ENCODE data around the gene RABL6.
A peak's percentile ranks its signal among the peaks of the same experiment; 100 is the strongest.

The RABL6 gene

DNA sequence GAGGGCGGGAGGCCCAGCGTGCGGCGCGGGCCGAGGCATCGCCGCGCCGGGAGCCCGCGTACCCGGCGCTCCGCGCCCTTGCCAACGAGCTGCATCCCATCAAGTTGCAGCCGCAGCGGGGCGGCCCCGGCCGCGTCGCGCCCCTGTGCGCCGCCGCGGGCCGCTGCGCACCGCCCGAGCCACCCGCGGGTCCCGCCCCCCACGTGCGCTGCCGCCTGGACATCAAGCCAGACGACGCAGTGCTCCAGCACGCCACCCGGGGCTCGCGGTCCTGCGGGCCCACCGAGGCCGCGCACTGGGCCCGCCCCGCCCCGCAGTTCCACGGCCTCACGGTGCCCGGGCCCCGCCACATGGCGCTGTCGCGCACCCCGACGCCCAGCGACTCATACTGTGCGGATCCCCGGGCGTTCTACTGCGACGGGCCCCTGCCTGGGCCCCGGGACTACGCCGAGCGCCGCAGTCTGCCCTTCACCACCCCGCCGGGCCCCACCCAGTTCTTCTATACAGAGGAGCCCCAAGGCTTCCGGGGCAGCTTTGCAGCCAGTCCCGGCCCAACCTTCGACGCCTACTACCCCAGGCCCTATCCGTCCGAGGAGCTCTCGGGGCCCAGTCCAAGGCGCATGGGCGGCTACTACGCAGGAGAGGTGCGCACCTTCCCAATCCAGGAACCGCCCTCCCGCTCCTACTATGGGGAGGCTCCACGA lies 37.2 kb downstream of the RABL6 start:
- FAIRE-seq (no peak), DNase-seq (ENCODE audit: insufficient read length, low spot score) (no peak)
- TF ChIP-seq, protein P1, sequence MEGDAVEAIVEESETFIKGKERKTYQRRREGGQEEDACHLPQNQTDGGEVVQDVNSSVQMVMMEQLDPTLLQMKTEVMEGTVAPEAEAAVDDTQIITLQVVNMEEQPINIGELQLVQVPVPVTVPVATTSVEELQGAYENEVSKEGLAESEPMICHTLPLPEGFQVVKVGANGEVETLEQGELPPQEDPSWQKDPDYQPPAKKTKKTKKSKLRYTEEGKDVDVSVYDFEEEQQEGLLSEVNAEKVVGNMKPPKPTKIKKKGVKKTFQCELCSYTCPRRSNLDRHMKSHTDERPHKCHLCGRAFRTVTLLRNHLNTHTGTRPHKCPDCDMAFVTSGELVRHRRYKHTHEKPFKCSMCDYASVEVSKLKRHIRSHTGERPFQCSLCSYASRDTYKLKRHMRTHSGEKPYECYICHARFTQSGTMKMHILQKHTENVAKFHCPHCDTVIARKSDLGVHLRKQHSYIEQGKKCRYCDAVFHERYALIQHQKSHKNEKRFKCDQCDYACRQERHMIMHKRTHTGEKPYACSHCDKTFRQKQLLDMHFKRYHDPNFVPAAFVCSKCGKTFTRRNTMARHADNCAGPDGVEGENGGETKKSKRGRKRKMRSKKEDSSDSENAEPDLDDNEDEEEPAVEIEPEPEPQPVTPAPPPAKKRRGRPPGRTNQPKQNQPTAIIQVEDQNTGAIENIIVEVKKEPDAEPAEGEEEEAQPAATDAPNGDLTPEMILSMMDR (IDR thresholded peaks at IDR 0.05; ENCODE audit: insufficient read depth, missing control alignments), result no peak

DNA sequence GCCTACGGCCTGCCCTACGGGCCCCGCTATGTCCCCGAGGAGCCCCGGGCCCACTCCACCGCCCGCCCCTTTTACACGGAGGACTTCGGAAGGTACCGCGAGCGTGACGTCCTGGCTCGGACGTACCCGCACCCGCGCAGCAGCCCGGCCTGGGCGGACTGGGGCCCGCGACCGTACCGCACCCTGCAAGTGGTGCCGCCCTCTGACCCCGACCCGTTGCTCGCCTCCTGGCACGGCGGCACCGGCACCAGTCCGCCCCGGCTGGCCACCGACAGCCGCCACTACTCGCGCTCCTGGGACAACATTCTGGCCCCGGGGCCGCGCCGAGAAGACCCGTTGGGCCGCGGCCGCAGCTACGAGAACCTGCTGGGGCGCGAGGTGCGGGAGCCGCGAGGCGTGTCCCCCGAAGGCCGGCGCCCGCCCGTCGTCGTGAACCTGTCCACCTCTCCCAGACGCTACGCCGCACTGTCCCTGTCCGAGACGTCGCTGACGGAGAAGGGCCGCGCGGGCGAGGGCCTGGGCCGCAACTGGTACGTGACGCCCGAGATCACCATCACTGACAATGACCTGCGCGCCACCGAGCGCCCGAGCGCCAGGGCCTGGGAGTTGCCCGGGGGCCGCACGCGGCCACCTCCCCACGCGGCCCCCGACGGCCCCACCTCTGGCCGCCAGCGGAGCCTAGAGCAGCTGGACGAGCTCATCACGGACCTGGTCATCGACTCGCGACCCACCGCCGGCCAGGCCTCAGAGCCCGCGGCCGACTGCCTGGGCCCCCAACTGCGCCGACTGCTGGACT lies 37.9 kb downstream of the RABL6 start:
- FAIRE-seq (no peak), DNase-seq (ENCODE audit: insufficient read length, low spot score) (no peak)
- TF ChIP-seq, protein P1 (IDR thresholded peaks at IDR 0.05; ENCODE audit: insufficient read depth, missing control alignments), result no peak

DNA sequence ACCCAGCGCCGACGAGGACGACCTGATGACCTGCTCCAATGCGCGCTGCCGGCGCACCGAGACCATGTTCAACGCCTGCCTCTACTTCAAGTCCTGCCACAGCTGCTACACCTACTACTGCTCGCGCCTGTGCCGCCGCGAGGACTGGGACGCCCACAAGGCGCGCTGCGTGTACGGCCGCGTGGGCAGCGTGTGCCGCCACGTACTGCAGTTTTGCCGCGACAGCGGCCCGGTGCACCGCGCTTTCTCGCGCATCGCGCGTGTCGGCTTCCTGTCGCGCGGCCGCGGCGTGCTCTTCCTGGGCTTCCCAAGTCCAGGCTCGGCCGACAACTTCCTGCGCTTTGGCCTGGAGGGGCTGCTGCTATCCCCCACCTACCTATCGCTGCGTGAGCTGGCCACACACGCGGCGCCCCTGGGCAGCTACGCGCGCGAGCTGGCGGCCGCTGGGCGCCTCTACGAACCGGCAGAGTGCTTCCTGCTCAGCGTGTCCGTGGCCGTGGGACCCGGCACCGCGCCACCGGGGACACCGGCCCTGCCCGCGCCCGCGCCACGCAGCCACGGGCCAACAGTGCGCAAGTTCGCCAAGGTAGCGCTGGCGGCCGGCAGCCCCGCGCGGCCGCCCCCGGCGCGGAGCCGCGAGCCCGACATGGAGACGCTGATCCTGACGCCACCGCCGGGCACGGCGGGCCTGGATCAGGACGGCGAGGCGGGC lies 38.8 kb downstream of the RABL6 start:
- no peak for DNase-seq (ENCODE audit: insufficient read length, low spot score)
- no peak for FAIRE-seq
- TF ChIP-seq, protein P1 (IDR thresholded peaks at IDR 0.05; ENCODE audit: insufficient read depth, missing control alignments), result no peak

DNA sequence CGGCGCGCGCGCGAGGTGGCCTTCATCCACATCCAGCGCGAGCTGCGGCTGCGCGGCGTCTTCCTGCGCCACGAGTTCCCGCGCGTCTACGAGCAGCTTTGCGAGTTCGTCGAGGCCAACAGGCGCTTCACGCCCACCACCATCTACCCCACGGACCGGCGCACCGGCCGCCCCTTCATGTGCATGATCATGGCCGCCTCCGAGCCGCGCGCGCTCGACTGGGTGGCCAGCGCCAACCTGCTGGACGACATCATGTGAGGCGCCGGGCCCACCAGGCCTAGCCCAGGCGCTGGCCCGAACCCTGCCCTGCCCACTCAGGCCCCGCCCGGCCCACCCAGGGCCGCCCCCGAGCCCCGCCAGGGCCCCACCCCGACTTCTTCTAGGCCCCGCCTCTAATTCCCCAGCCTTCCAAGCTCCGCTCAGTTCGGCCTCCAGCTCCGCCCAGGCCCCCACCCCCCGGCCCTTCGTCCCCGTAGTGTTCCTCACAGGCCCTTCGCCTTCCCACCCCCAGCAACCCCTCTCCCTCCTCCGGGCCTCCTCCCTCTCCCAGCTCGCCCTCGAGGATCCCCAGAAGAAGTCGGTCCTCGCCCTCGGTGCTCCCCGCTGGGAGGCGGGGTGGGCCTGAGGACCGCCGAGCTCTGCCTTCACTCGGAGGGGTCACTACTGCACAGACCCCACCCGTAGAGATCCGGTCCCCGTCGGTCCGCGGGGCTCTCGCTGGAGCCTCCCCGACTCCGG lies 39.5 kb downstream of the RABL6 start:
- DNase-seq (ENCODE audit: insufficient read length, low spot score) (peak; percentile 69), FAIRE-seq (no peak)
- TF ChIP-seq, protein P1 (IDR thresholded peaks at IDR 0.05; ENCODE audit: insufficient read depth, missing control alignments), result no peak

DNA sequence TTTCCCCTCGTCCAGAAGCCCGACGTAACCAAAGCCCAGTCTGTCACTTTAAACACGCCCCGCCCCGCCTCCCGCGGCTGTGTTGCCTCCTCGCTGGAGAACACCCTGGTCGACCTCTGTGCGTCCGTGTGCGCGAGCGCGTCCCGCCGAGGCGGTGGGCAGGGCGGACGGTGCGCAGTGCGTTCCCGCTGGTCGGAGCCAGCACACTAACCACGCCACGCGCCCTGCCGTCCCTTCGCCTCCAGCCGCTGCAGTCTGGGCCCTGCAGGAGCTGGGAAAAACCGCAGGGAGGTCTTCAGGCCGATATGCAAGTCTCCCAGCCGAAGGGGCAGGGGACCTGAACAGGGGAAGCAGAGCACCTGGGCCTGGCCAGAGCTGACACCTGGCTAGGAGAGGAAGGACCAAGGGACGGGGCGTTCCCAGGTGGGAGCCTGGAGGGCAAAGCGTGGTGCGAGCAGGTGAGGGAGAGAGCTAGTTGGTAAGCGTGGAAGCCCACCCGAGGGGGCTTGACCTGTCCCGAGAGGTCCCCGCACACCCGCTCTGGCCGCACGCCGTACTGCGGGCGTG lies 40.2 kb downstream of the RABL6 start:
- FAIRE-seq, result no peak

More for the DNA sequence above, 40.2 kb downstream of the RABL6 start:
- DNase-seq (ENCODE audit: insufficient read length, low spot score), result no peak
- TF ChIP-seq, protein P1 (IDR thresholded peaks at IDR 0.05; ENCODE audit: insufficient read depth, missing control alignments), result no peak

Measured in D721Med (cell line).